GM23338 (cell line): ENCODE data around the gene KRTAP12-3.
"Not testable (repeated sequence)": the region's sequence is repeated elsewhere in the genome, so short reads cannot be mapped to it uniquely, and the experiment has no call there.

Source experiments
- CTCF ChIP-seq, 2 experiments: fragments of 200-600 bp in 1 of 2; sonication (generic) in 1 of 2; conservative IDR thresholded peaks; 2 replicates each; pipeline versions ENCODE4 v1.5.1 to v1.6.1; 2016 to 2017; ENCODE audit warnings: antibody characterized with exemption in 2 of 2, low read depth in 2 of 2, mild to moderate bottlenecking in 2 of 2, moderate library complexity in 1 of 2
- ETS1 ChIP-seq: IDR thresholded peaks from 2 replicates; pipeline ENCODE4 v1.6.1; 2016; ENCODE audit warnings: antibody characterized with exemption
- EZH2 ChIP-seq: fragments of 200-600 bp; sonication (generic); IDR thresholded peaks from one replicate; pipeline ENCODE4 v1.8.0; 2017; ENCODE audit warnings: antibody characterized with exemption, mild to moderate bottlenecking, low read depth; ENCODE audit not compliant: unreplicated experiment
- EZH2phosphoT487 ChIP-seq: fragments of 200-600 bp; sonication (generic); IDR thresholded peaks from one replicate; pipeline ENCODE4 v1.8.1; 2018; ENCODE audit warnings: antibody characterized with exemption; ENCODE audit not compliant: unreplicated experiment
- POLR2AphosphoS5 ChIP-seq: IDR thresholded peaks from 2 replicates; pipeline ENCODE4 v1.6.1; 2016; ENCODE audit warnings: antibody characterized with exemption, low read depth
- ZNF114 ChIP-seq: fragments of 250-450 bp; sonication (Bioruptor Pico); IDR thresholded peaks from 2 replicates; pipeline ENCODE4 v1.5.0; 2020; ENCODE audit warnings: mild to moderate bottlenecking, moderate library complexity
- TF ChIP-seq, protein P1 (sequence below): IDR thresholded peaks from one replicate; pipeline ENCODE4 v1.6.1; 2018; ENCODE audit warnings: antibody characterized with exemption; ENCODE audit not compliant: unreplicated experiment

- TF ChIP-seq EZH2; CTCF (conservative IDR thresholded peaks at IDR 0.05; ENCODE audit: low read depth in 2 of 2); EZH2phosphoT487; ETS1; POLR2AphosphoS5; ZNF114: not testable (repeated sequence)
- TF ChIP-seq, protein P1, sequence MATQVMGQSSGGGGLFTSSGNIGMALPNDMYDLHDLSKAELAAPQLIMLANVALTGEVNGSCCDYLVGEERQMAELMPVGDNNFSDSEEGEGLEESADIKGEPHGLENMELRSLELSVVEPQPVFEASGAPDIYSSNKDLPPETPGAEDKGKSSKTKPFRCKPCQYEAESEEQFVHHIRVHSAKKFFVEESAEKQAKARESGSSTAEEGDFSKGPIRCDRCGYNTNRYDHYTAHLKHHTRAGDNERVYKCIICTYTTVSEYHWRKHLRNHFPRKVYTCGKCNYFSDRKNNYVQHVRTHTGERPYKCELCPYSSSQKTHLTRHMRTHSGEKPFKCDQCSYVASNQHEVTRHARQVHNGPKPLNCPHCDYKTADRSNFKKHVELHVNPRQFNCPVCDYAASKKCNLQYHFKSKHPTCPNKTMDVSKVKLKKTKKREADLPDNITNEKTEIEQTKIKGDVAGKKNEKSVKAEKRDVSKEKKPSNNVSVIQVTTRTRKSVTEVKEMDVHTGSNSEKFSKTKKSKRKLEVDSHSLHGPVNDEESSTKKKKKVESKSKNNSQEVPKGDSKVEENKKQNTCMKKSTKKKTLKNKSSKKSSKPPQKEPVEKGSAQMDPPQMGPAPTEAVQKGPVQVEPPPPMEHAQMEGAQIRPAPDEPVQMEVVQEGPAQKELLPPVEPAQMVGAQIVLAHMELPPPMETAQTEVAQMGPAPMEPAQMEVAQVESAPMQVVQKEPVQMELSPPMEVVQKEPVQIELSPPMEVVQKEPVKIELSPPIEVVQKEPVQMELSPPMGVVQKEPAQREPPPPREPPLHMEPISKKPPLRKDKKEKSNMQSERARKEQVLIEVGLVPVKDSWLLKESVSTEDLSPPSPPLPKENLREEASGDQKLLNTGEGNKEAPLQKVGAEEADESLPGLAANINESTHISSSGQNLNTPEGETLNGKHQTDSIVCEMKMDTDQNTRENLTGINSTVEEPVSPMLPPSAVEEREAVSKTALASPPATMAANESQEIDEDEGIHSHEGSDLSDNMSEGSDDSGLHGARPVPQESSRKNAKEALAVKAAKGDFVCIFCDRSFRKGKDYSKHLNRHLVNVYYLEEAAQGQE, result not testable (repeated sequence)
These were observed 39.6 kb downstream of the KRTAP12-3 start, which contains the start of gene KRTAP10-12 for GRCh38 chr21:44697172-44697810.
